GM18520 (cell line): ENCODE data around the gene BMP7.

ENCODE experiments used
- ATAC-seq: cut with Tn5 transposase; IDR thresholded peaks from one replicate; pipeline ENCODE4 v1.9.1; 2021; ENCODE audit not compliant: unreplicated experiment

Gene BMP7

DNA sequence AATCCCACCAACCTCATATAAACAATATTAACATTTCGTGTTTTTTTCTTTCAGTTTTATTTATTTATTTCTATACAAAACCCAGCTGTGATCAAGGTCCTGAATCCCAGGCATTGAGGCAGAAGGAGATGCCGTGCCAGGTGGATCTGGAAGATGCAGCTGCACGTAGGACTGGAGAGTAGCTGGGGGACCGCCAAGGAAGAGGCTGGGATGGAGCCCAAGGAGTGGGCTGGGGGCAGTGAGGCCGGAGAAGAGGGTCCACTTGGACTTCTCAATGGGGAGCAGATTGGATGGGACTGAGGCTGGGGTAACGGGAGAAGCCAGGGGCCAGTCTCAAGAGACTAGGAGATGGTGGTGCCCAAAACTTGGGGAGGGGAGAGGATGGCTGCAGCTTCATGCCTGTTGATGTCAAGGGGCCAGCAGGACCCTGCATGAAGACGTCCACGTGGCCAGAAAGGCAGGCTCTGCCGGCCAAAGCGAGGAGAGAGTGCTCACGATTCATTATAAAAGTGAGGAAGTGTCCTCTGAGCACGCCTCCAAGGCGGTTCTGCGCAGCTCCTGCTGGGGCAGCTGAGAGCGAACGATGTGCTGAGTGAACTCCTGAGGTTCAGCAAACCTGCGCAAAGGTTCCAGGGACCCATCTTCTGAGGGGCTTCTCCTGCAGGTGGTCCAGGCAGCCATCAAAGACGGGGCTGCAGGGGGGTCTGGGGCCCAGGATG is 110.3 kb downstream of the BMP7 start:
- no peak for ATAC-seq

DNA sequence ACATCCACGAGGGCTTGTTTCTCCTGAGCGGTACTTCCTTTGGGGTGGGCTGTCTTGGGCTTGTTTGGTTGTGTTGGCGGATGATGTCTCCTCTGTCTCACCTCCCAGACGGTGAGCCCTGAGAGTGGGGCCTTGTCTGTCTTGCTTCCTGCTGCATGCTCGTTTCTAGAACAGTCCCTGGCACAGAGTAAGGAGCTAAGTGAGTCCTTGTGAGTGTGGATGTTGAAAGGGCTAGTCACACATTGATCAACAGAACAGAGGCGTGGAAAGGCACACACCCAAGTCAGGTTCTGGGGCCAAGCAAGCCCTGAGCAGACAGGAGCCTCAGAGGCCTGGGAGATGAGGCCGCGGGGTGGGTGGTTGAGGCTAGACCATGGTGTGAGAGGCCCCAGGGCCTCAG is 111.0 kb downstream of the BMP7 start:
- no peak for ATAC-seq

DNA sequence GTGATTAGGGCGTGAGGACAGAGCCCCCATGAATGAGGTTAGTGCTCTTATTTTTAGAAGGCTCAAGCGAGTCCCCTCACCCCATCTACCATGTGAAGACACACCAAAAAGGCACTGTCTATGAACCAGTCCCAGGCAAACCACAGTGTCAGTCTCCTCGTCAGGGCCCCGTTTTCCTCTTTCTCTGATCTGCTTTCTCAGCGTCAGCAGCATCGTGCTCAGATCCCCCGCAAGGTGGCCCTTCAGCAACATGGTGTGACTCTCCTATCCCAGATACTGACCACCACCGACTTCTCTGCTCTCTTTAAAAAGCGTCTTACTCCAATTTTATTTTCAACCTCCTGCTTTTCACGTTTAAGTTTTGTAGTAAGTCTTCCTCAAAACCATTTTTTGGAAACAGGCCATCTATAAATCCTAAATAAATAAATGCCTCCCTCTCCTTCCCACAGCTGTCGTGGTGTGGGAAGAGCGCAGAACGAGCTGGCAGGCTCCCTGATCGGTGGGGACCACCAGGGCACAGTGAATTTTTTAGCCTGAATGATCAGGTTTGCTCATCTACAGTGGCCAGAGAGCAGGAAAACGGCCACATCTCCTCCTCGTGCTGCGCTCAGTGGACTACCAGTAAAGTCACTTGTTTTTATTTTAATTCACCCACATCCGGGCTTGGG is 113.1 kb downstream of the BMP7 start:
- ATAC-seq = no peak

DNA sequence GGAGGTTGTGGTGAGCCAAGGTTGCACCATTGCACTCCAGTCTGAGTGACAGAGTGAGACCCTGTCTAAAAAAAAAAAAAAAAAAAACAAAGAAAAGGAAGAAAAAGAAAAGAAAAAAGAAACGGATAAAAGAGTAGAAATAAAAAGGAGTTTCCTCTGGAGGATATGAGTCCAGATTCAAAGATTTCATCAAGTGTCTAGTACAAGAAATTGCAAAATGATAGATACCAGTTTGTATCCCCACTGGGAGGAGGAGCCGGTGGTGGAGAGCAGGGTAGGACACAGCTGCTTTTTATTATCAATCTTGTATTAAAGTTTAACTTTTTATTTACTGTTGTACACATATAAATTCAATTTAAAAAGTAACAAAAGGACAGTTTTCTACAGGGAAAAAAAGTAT is 113.9 kb downstream of the BMP7 start:
- no peak for ATAC-seq

DNA sequence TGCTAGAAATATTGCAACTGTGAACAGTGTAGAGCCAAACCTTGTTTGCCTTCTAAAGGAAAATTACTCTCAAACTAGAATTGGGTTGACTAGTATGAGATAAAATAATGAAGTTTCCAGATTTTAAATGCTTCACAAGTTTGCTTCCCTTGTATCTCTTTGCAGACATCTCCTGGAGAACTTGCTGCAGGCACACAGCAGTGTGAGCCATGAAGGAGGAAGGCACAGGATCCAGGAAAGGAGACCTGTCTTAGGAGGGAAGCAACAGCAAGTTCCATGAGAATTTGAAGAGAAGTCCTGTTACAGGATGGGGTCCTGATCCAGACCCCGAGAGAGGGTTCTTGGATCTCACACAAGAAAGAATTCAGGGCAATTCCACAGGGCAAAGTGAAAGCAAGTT is 115.9 kb downstream of the BMP7 start:
- no peak for ATAC-seq

DNA sequence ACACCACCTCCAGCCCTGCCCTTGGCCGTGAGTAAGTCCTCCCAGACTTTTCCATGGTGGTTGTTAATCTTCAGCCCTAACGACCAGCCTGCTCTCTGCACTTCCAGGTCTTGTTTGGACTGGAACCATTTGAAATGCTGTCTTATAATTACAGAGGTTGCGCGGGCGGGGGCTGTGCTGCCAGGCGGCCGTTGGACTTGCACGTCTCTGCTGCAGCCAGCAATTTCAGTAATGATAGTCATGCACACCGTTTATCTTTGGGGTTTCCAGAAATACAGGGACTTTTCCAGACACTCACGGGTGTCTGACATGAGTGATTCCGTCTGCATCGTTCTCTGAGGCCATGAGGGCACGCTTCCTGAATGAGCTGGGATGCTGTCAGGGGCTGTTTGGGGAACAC is 118.2 kb downstream of the BMP7 start:
- no peak for ATAC-seq

DNA sequence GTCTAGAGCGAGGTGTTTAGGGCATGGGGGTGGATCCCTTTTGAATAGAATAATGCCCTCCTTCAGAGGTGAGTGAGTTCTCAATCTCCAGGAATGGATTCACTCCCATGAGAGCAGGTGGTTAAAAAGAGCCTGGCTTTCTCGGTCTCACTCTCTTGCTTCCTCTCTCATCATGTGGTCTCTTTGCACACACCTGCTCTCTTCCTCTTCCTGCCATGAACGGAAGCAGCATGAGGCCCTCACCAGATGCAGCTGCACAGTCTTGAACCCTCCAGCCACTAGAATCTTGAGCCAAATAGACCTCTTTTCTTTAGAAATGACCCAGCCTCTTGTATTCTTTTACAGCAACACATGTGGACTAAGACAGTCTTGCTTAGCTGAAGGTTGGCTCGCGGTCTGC is 119.3 kb downstream of the BMP7 start:
- ATAC-seq = no peak

DNA sequence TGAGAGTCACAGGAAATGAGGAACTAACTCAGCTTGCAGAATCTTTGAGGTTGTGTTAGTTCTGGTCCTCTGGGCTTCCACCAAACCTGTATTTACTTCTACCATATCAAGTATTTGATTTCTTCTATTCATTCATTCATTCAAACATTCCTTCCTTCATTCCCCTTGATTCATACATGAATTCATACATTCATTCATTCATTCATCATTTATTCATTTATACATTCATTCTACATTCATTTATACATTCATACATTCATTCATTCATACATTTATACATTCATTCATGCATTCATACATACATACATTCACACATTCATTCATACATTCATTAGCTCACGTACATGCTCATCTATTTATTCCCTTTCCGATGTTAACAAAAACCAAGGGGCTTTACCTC is 120.3 kb downstream of the BMP7 start:
- ATAC-seq = no peak

DNA sequence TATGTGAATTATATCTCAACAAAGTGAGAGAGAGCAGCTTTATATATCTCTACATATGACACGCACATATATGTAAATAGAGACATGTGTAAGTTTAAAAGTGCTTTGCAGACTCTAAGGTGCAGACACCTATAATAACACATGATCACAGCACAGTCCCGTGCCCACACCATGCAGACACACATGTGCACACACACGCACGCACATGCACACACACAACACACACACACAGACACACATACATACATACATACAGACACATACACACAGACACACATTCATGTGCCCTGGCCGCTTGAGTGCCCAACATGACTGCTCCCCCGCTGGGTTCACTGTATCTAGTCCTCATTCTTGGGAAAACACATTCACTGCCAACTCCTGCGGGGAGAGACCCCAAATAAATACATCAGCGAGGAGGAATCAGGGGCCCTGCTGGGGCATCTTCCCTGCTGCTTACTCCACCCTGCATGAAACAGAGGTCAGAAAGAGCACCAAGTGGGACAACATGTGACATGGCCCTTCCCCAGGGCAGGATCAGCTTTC is 121.3 kb downstream of the BMP7 start:
- no peak for ATAC-seq

DNA sequence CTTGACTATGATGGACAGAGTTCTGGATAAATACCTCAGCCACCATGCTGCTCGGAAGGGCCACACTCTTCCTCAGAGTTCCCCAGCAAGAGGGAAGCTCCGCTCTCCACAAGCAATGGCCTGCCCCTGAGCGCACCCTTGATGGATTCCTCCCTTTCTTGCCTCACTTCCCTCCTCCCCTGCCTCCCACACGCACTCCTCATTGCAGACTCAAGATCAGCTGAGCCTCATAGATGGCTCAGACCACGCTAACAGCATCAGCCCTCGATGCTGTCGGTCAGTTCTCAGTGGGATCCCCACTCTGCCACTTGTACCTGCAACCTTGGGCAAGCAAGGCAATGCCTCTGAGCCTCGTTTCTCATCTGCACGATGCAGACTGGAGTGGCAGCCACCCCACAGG is 123.3 kb downstream of the BMP7 start:
- ATAC-seq = no peak

DNA sequence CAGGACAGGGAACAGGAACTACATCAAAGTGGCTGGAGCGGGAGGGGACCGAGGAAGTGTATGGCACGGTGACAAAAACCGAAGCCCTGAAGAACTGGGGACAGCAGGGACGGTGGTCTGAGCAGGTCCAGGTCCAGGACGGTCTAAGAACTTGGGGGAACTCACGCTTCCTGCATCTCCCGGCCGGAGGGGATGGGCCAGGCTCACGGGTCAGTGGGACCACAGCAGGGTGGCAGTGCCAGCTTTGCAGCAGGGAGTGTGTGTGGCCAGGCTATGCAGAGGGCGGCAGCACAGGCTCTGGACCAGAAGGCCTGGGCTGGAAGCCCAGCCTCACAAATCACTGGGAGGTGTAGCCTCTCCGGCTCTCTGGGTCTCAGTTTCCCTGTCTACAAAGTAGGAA is 123.8 kb downstream of the BMP7 start:
- no peak for ATAC-seq

DNA sequence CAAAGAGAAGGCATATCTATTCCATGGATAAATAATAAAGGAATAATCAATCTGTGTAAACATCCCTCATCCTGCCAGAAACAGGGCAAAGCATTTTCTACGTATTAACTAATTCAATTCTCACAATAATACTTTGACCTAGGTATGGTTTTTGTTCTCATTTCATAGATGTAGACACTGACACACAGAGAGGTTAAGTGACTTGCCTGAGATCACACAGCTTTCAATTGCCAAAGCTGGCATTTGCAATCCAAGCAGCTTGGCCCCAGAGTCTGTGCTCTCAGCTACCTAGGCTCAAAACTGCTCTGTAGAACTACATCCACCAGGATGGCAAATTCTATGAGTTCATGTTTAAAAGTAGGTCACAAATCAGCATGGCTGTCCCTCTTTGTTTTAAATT is 124.9 kb downstream of the BMP7 start:
- ATAC-seq = no peak

DNA sequence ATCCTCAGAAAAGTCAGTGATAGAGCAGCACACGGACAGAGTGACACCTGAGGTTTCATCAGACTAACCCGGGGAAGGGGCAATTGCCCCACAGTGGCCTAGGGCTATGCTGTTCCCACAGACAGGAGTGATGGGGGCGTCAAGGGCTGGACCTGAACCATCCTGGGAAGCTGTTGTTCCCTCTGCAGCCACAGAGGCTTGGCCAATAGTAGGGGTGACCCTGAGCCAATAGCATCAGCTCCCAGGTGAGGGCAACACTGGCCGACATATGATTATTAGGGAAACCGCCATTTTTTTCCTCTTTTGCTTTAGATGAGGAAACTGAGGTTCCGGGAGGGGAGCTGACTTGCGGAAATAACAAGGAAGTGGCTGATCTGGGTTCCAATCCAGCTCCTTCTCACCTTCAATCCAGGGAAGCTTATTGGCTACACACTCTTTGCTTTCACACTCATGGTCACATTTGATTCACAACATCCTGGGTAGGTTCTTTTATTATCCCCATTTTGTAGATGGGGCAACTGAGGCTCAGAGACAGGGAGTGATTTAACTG is 126.0 kb downstream of the BMP7 start:
- no peak for ATAC-seq

DNA sequence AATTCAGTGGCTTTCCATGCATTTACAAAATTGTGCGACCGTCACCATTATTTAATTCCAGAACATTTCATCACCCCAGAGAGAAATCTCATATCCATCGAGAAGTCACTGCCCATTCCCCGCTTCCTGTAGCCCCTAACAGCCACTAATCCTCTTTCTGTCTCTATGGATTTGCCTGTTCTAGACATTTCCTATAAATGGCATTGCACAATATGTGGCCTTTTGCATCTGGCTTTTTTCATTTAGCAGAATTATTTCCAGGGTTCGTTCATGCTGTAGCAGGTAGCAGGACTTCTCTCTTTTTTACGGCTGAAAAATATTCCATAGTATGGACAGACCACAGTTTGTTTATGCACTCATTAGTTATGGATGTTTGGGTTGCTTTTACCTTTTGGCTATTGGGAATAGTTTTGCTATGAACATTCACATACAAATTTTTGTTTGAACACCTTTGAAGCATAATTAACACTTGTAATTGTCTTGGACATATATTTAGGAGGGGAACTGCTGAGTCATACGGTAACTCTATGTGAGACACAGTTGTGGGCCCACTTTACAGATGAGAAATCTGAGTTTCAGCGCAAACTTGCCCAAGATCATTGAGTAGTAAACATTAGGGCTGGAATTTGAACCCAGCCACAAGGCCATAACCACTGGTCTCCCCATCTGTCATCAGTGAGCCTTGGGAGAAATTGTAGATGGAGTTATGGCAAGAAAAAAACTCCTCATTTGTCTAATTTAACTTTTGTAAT is 126.9 kb downstream of the BMP7 start:
- no peak for ATAC-seq

DNA sequence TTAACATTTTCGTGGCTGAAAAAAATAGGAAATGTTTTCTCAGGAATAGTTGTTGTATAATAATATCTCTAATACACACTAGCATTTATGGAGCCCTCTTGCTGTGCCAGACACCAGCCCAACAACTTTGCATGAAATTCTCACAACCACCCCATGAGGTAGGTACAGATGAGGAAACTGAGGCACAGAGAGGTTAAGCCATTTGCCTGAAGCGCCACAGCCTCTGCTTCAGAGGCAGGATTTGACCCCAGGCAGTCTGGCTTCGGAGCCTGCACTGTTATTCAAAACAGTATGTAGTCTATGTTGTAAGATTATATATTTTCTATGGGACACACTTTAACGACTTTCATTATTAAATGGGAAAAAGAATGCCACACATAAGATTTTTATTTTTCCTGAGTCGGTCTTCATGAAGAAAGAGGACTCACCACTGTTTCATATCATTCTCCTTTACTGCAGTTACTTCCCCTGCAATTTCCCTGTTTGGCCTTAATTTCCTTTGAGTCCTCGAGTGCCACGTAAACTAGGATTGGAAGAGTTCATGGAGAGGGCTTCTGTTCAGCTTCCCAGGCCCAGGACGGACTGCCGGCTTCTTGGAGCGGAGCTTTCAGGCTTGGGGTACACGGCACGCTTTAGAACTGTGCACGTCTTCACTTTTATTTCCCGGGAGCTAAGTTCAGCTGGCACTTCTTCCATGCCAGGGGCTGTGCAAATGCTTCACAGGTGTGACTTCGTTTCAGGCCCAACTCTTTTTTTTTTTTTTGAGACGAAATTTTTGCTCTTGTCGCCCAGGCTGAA is 128.0 kb downstream of the BMP7 start:
- ATAC-seq = no peak

DNA sequence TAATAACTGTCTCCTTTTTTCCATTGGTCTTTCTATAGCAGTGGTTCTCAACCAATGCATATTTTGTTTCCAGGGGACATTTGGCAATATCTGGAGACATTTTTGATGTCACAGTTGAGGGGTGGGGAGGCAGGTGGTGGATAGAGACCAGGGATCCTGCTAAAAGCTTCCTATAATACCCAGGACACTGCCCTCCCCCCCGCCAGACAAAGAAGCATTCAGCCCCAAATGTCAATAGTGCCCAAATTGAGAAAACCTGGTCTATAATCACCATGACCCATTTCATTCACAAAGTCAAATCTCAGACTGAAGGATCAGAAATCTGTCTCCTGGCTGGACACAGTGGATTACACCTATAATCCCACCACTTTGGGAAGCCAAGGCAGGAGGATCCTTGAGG is 128.8 kb downstream of the BMP7 start:
- no peak for ATAC-seq

DNA sequence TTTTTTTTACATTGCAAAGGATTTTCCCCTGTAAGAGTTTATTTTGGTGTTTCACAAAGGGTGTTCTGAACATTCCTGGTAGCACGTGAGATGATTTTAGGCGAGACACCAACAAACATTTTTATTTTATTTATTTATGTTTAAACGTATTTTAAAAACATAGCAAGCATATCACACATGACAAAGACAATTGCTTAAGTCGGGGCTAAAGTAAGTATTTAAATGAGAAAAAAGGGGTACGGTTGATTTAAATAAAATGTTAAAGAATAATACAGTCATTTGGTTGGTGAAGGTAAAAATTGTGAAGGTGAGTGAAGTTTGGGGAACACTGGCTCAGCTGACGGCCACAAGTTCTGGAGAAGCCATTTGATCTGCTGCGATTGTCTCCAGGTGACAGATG is 129.7 kb downstream of the BMP7 start:
- ATAC-seq = no peak

DNA sequence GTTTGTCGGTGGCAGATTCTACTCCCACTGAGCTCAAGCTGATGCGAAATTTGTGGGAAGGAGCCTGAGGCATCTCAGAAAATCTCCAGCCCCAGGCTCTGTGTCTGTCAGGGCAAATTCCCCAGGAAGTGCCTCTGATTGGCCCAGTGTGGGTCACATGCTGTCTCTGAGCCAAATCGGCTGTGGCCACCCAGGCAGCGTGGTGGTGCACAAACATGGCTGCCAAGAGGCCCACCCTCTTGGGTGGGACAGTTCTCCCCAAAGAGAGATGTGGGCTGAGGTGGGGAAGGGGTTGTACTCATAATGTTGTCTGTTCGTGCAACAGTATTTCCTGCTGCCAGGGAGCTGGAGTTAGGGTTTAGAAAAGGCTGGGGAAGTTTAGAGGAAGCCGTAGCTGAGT is 130.6 kb downstream of the BMP7 start:
- no peak for ATAC-seq

DNA sequence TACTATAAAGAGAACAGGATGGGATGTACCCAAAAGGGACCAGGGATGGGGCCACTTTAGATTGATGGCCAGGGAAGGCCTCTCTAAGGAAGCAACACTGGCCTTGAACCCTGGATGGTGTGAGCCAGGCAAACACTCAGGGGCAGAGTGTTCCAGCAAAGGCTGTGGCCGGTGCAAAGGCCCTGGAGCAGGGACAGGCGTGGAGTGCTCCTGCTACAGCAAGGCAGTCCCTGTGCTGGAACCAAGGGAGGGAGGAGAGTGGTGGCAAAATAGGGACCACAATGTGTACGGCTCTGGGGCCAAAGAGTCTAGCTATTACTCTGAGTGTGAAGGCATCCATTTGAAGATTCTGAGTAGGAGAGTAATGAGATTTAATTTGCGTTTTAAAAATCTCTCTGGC is 131.6 kb downstream of the BMP7 start:
- no peak for ATAC-seq

DNA sequence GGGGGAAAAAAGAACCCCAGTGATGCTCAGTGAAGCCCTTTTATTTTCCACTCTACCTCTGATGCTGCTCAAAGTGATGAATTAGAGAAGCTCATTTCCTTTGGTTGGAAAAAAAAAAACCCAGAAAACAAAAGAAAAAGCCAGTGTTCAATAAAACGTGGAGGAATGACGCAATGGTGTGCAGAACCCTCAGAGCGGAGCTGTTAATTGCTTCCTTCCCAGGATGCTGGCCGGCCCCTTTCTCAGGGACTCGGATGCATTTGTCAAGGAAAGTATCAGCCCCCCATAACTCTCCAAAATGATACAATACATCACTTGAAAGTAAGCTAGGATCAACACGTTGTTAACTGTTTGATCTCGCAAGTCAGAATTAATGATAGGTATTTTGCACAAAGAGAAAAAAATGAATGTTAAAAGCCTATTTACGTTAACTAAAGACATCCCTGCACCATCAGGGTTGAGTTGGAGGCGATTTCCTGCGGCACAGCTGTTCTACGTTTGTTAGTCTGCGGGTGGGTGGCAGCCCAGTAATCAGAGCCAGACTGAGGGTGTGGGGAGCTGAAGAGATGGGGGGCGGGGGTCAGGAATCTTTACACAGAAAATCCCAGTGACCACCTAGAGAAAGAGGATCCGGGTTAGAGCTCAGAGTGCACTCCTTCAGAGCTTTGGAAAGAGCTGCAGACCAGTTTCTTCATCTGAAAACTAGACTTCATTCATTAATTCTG is 132.4 kb downstream of the BMP7 start:
- ATAC-seq = no peak
